NCI-H1105 (cell line): ENCODE results near the gene RNF181.
A peak's percentile ranks its signal among the peaks of the same experiment; 100 is the strongest.
"Not testable (repeated sequence)": the region's sequence is repeated elsewhere in the genome, so short reads cannot be mapped to it uniquely, and the experiment has no call there.

Experiments
- DNase-seq: peaks from one replicate; lab custom pipeline; 2025; lab: John Stamatoyannopoulos, UW

The RNF181 gene

GRCh38 chr2:85596486-85597143 is 1.1 kb downstream of the RNF181 start:
- no peak for DNase-seq

- no peak for DNase-seq
Observed at GRCh38 chr2:85597241-85597640, 1.7 kb downstream of the RNF181 start.

- DNase-seq, result no peak
Observed at GRCh38 chr2:85598594-85599340, 3.2 kb downstream of the RNF181 start.

GRCh38 chr2:85599468-85600234 is 4.1 kb downstream of the RNF181 start:
- no peak for DNase-seq

- no peak for DNase-seq
Observed at GRCh38 chr2:85600235-85600575, 4.7 kb downstream of the RNF181 start.

GRCh38 chr2:85600951-85601770 is 5.6 kb downstream of the RNF181 start:
- DNase-seq, result no peak

- no peak for DNase-seq
Observed at GRCh38 chr2:85601771-85602475, 6.4 kb downstream of the RNF181 start.

GRCh38 chr2:85602476-85603234 is 7.1 kb downstream of the RNF181 start, which contains the start of gene TMEM150A:
TSS of gene TMEM150A (minus strand) at chr2:85602698. CDS start at chr2:85601948, 750 bp downstream.
- DNase-seq, result peak; percentile 83

GRCh38 chr2:85604133-85604444 is 8.5 kb downstream of the RNF181 start:
- not testable (repeated sequence) for DNase-seq

GRCh38 chr2:85604568-85605339 is 9.2 kb downstream of the RNF181 start:
- DNase-seq, result no peak

GRCh38 chr2:85605406-85606115 is 10.0 kb downstream of the RNF181 start:
- peak; percentile 11 for DNase-seq

- no peak for DNase-seq
Observed at GRCh38 chr2:85606116-85606455, 10.5 kb downstream of the RNF181 start.

GRCh38 chr2:85607268-85608215 is 12.0 kb downstream of the RNF181 start:
- DNase-seq, result no peak

GRCh38 chr2:85611217-85611704 is 15.7 kb downstream of the RNF181 start:
- DNase-seq, result no peak

GRCh38 chr2:85611705-85612587 is 16.4 kb downstream of the RNF181 start, which contains the start of gene C2orf68:
TSS of gene C2orf68 (minus strand) at chr2:85612066. CDS start at chr2:85611984, 82 bp downstream.
- DNase-seq, result peak; percentile 87

GRCh38 chr2:85613717-85614515 is 18.4 kb downstream of the RNF181 start:
- DNase-seq, result no peak
